GM18870 (cell line): ENCODE data around the gene OGG1.
"Not testable (repeated sequence)": the region's sequence is repeated elsewhere in the genome, so short reads cannot be mapped to it uniquely, and the experiment has no call there.

Source experiments
- ATAC-seq: cut with Tn5 transposase; IDR thresholded peaks from one replicate; pipeline ENCODE4 v1.9.1; 2021; ENCODE audit warnings: moderate library complexity; ENCODE audit not compliant: unreplicated experiment

OGG1 gene

DNA sequence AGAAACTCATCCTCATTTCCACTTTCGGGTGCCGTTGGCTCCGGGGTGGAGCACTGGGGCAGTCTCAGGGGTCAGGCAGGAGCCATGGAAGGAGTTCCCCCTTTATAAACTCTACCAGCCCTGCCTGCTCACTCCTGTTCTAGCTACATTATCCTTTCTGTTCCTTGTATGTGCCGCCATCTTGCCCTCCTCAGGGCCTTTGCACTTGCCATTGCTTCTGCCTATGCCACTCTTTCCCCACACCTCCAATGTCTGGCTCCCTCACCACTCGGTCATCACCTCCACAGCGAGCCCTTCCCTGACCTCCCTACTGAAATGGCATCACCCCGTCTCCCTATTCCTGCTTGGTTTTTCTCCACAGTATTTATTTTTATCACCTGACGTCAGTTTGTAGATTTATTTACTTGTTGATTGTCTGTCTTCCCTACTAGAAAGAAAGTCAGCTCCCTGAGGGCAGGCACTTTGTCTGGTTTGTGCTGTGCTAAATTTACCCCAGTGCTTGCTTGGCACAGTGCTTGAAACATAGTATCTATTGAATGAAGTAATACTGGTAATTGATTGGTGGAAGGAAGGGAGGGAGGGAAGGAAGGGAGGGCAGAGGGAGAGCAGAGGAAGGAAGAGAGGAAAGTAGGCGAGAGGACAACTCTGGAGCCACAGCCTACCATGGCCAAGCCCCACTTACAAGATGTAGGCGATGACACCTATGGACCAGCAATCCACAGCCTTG is 11.2 kb downstream of the OGG1 start:
- no peak for ATAC-seq

DNA sequence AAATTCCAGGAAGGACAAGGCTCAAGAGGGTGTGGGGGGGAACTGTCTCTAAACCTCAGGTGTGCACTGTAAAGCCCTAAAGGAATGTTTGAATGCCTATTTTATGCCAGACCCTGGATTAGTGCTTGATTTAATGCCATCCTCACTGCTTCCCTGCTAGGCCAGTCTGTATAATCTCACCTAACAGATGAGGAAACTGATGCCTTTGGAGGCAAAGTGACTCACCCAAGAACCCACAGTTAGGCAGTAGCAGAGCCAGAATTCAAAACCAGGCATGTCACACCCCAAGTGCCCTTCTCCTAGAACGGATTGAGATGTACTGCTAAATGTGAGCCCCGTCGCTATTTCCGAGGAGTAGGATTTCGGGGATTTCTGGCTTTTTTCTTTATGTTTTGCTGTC is 12.2 kb downstream of the OGG1 start:
- no peak for ATAC-seq

DNA sequence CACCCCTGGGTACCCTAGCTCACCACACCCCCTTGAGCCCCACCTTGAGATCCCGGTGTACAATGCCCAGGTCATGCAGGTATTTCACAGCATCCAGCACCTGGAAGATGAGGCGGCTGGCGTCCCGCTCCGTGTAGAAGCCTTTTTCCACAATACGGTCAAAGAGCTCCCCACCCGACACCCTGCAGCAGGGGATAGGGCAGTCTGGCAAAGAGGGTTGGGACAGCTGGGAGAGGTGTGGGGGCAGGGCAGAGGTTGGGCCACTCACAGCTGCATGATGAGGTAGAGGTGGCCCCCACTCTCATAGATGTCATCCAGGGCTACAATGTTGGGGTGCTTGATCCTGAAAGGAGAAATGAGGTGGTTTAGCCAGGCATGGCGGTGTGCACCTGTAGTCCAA is 13.1 kb downstream of the OGG1 start:
- no peak for ATAC-seq

DNA sequence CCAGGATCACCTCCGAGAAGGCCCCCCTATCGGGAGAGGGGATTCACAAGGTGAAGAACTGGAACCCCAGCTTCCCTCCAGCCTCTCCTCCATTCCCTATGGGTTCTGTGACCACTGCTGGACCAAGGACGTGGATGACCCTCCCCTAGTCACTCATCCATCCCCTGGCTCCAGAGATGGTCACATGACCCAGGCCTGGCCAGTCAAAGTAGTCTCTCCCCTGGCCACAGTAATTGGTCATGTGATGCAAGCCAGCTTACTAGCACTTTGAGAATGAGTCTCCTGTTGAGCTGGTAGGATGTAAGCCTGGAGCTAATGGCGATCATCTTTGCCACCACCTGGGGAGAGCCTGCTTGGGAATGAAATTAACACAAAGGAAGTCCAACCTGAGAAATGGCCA is 16.1 kb downstream of the OGG1 start:
- ATAC-seq: no peak

DNA sequence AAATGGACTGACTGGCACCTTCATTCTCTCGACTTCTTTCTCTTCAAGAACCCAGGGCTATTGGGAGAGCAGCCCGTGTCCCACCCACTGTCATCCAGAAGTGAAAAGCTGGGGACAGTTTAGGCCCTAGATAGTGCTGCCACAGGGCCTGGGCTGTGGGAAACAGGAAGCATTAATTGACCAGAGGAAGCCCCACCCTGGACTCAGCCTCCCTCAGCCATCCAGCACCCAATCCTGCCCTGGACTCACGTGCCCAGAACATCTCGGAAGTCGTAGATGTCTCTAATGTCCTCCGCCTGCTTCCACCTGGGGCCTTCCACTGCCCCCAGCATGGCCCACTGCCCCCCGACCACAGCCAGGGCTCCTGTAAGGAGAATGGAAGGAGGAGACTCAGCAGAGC is 17.7 kb downstream of the OGG1 start:
- no peak for ATAC-seq

DNA sequence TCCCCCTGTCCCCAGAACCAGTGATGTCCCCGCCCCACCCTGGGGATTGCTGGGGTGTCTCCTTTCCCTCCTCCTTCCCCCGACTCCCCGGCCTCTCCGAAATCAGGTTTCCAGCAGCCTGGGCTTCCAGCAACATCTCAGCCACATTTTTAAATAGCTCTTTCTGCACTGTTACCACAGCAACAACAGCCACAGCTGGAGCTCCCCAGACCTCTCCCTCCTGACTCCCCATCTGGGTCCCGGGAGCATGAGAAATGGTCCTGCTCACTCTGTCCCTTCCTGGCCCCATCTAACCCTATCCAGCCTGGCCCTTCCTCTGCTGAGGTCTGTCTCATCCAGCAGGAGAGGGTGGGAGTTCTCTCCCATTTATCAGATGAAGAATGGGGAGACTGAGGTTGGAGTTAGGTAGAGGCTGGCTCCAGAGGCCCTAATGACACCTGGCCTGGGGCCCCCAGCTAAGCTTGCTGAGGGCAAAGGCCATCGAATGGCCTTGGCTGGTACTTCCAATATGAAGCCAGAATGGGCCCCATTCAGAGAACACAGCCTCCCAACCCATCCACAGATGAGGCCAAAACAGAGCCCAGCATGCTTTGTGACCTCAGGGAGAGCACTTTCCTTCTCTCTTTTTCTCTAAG is 18.5 kb downstream of the OGG1 start:
- no peak for ATAC-seq

DNA sequence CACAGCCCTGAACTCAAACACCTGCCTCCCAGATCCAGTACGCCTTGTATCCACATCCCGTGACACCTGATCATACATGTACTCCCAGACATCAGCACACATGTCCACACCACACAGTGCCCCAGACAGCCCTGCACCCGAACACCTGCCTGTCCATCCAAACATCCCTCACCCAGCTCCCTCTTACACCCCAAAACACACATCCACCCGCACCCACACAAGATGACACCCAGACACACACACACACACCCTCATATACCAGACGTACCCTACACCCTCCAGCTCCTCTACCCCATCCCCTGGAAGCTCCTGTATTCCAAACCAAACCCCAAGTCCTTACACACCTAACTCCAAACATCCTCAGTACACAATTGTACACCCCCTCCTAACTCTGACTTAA is 19.3 kb downstream of the OGG1 start:
- ATAC-seq: no peak

DNA sequence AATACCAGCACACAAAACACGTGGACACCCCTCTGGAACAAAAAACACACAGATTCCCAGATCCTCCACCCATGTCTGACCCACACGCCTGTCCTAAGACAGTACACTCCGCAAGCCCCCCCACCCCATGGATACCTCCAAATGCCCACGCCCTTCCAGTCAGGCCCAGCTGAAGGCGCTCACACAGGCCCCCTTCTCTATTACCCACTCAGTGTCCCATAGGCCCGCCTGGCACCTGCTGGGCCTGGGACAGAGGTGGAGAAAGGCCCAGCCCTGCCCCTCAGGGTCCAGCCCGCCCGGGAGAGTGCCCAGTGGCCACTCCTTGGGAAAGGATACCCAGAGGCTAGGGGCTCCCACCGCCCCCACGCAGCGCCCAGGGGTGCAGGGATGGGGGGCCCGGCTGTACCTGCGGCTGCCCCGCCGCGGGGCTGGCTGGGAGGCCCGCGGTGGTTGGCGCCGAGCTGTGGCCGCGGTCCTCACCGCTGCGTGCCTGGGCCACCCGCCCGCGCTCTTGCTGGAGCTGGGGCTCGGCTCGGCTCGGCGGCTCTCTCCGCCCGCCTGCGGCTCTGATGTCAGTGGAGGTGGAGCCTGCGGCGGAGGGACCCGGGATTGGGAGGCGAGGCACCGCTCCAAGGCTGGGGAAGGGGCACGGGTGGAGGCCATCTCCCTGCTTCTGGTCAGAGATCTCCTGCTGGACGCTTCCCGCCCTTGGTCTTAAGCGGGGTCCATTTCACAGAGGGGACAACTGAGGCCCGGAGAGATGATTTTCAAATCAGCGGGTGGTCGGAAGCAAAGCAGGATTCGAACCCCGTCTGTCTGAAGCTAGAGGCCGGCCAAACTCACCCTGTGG is 19.9 kb downstream of the OGG1 start, which contains the start of gene CAMK1:
CAMK1 (minus strand) TSS at position 522 of the 850 bp plus-strand sequence. CDS start 2,198 bp downstream, outside the sequence.
- no peak for ATAC-seq

DNA sequence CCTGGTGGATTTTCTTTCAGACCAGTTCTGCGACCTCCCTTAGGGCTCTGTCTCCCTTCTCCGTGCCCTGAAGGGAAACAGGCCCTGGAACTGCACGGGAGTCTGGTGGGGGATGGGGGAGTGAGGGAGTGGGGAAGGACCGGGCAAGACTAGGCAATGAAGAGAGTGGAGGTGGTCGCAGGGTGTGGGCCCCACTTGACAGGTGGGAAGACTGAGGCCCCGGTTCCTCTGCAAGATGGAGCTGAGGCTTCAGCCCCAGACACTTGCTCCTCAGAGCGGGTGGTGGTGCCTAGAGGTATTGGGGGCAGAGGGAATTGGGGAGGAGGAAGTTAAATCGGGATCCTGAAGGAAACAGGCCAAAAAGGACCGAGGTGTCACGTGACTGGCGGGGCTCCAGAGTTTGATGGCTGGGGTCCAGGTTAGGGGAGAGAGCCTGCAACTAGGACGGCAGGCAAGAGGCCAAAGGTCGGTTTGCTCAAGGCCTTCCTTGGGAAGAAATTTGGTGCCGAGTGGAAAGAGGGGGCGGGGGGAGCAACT is 20.6 kb downstream of the OGG1 start:
- no peak for ATAC-seq

DNA sequence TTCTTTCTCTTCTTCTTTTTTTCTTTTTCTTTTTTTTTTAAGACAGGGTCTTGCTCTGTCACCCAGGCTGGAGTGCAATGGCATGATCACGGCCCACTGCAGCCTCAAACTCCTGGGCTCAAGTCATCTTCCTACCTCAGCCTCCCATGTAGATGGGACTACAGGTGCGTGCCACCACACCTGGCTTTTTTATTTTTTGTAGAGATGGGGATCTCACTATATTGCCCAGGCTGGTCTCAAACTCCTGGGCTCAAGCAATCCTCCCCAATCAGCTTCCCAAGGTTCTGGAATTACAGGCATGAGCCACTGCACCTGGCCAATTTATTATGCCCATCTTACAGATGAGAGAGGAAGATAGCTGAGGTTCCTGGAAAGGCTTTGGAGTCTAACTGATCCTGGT is 21.3 kb downstream of the OGG1 start:
- not testable (repeated sequence) for ATAC-seq

DNA sequence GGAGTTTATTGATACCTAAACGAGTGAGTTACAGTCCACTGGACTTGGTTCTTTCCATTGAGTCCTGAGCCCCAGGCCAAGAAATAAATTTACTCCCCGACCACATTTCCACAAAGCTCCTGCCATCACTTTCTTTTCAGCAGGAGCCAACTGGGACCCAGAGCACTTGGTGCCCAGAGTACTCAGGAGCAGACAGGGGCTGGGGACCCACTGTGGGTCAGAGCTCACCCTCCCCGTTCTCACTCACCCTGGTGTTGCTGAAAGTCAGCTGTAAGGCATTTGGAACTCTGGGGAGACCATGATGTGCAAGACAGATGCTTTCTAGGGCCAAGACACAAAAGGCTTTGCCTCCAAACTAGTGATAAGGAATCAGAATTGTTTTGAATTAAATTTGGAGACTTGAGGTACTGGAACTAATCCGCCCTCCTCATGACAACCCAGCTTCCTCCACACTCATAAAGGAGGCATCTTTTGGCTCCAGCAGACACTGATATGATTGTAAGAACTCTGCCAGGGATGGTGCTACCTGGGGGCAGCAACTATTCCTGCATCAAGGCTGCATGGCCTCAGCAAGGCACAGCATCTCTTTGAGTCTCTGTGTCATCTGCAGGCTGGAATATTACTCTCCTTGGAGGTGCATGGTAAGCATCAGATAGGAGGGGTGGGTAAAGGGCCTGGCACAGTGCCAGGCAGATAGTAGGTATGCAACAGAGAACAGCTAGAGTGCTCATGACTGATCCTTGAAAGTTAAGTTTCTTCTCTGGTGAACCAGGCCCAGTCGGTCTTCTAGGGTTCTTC is 27.3 kb downstream of the OGG1 start:
- ATAC-seq: no peak

DNA sequence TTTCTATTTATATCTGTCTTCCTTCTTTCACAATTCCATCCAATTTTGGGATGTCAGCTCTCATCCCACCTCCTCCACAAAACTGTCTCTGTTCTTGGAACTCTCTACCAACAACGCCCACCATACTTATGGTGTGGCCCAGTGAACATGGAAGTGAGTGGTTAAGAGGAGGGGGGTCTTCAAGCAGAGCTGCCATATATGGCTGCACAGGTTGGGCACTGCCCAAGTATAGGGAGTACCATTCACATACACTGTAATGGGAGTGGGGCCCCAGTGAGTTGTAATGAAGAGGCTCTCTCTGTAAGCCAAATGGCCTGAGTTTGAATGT is 27.9 kb downstream of the OGG1 start:
- no peak for ATAC-seq

DNA sequence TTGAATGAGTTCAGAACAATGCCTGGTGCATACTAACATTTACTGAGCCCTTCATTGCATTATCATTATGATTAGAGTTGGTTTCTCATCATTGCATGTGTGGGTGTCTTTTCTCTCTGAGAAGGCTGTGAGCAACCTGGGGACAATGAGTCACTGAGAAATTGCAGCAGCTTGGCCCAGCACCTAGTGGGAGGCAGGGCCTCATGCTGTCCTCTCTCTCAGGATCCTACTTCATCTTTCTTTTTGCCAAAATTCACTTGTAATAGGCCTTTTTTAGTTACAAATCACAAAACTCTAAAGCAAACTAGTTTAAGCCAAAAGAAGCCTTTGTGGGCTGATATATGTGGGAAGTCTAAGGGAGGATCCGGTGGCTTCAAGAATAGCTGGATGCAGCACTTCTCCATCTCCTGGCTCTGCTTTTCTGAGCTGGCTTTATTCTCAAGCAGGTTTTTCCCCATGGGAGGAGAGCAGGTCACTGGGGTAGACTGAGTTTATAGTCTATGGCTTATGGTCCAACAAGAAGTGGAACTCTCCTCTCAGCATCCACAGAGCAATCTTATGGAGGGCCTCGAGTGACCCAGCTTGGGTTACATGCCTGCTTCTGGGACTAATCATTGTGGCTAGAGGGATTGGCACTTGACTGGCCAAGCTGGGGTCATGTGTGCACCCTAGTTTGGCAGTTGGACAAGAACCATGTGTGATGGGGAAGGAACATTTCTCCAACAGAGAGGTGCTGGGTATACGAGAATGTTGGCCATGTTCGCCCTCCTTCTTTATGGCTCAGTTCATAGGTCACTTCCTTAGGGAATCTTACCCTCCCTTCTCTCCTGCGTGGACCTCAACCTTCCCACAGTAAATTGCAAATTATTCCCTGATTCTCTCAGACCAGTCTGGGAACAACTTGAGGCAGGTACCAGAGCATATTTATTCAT is 28.7 kb downstream of the OGG1 start:
- no peak for ATAC-seq

DNA sequence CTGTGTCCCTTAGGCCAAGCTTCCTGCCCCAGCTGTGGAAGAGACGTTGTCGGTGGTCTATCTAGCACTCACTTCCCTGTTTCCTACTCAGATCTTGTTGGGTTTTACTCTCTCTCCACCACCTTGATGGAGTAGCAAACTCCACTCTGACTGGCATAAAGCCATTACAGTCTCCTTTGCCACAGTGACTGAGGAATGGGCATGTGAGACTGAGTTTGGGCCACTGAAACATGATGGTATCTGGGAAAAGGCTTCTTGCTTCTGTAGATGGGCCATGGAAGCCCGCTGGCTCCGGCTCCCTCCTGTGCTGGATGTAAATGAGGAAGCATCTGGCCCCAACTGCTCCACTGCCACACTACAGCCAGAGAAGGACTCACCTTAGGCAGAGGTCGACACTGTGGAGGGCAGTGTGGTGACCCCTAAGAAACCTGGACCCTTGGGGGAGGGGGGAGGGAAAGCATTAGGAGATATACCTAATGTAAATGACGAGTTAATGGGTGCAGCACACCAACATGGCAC is 29.4 kb downstream of the OGG1 start:
- ATAC-seq: no peak

DNA sequence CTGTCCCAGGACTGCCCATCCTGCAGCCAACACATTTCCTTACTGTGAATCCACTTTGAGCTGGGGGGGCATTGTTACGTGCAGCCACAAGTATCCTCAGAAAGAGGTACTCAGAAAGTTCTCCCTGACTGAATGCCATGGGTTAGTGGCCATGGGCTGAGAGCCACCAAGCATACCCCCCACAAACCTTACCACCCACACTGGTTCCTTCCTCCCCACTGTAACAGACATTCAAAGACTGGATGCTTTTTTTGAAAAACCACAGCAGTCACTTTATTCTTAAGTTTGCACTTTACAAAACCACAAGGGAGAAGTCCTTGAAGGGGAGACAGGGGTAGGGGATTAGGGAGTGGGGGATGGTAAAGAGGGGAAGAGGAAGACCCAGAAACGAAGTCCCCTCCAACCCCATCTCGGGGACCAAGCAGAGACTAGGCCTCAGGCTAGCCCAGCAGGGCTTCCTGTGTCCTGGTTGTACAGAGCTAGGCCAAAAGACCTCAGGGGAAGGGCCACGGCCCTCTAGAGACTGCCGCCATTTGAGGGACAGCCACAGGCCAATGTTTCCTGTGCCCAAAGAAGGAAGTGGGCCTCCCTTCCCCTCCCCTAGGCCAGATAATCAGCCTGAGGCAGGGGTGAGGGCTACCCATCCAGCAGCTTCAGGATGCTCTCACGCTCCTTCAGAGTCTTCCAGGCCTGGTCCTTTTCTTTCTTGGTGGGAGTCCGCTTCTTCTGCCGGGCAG is 30.1 kb downstream of the OGG1 start:
- peak; percentile 42 for ATAC-seq

DNA sequence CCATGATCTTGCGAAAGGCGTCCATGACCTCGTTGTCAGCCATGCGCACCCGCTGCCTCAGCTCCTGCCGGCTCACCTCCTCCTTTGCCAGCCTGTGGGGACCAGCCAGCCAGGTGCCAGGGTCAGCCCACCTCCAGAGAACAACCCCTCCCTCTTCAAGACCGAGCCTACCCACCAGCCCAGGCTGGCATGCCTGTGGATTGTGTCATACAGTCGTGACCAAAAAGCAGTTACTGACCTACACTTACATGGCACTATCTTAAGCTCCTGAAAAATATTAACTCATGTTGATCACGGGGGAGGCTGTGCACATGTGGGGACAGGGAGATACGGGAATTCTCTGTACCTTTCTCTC is 30.7 kb downstream of the OGG1 start:
- ATAC-seq: no peak

DNA sequence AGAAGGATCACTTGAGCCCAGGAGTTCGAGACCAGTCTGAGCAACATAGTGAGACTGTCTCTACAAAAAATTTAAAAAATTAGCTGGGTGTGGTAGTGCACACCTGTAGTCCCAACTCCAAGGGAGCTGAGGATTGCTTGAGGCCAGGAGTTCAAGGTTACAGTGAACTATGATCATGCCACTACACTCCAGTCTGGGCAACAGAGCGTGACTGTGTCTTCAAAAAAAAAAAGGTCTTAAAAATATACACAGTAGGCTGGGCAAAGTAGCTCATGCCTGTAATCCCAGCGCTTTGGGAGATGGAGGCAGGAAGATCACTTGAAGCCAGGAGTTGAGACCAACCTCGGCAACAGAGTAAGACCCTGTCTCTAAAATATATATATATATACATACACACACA is 31.2 kb downstream of the OGG1 start:
- no peak for ATAC-seq

DNA sequence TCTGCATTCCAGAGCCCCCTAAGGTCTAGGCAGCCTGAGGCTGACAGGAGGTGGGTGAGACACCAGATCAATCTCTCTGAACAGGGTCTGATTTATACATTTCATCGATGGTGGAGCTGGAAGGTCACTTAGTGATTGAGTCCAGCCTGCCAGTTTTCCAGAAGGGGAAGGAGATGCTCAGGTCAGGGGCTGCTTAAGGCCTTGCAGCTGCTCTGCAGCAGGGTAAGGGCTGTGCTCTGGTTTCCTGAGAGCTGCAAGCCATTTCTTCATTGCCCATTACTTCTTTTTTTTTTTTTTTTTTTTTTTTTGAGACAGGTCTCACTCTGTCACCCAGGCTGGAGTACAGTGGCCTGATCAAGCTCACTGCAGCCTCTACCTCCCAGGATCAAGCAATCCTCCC is 31.8 kb downstream of the OGG1 start:
- no peak for ATAC-seq

DNA sequence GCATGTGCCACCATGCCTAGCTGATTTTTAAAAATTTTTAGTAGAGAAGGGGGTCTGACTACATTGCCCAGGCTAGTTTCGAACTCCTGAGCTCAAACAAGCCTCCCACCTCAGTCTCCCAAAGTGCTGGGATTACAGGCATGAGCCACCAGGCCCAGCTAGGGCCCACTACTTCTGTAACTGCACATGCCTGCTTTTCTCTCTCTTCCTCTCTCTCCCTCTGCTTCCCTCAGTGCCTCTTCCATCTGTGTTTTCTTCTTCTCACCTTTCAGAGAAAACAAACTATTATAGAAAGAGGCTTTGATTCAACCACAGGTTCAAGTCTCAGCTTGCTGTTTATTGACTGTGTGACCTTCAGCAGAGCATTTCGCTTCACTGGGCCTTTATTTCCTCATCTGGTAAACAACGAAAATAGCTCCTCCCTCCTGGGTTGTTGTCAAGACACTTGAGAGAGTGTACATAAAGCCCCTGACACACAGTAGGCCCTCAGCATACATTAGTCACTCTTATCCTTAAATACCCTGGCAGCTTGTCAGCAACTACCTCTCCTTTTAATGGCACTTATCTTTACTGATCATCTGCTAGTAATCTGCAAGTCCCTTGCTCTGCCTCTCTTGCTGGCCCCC is 32.3 kb downstream of the OGG1 start:
- ATAC-seq: no peak
